GM12801 (cell line): ENCODE measurements around the gene VPS37C.

Source experiments
- CTCF ChIP-seq: IDR thresholded peaks from one replicate; pipeline ENCODE4 v1.5.1; 2011; ENCODE audit warnings: control low read depth; ENCODE audit not compliant: insufficient read length; ENCODE audit errors: extremely low read depth

The VPS37C gene

GRCh38 chr11:61095021-61095420, 66.2 kb downstream of the VPS37C start:
- no peak for TF ChIP-seq CTCF

GRCh38 chr11:61092908-61093763, 68.1 kb downstream of the VPS37C start:
- no peak for TF ChIP-seq CTCF

GRCh38 chr11:61092280-61092766, 68.9 kb downstream of the VPS37C start:
- TF ChIP-seq CTCF, result no peak

- no peak for TF ChIP-seq CTCF
These were observed 69.6 kb downstream of the VPS37C start for GRCh38 chr11:61091373-61092279.

- no peak for TF ChIP-seq CTCF
These were observed 70.2 kb downstream of the VPS37C start for GRCh38 chr11:61090982-61091372.

- TF ChIP-seq CTCF, result no peak
These were observed 70.7 kb downstream of the VPS37C start for GRCh38 chr11:61090521-61090920.

- TF ChIP-seq CTCF, result no peak
These were observed 71.3 kb downstream of the VPS37C start for GRCh38 chr11:61089806-61090491.
